Adrenal gland (tissue), 5 donors: ENCODE measurements around the gene BICD1.

ENCODE experiments used
- POLR2A ChIP-seq, 2 donors: fragments of 450-650 bp; IDR thresholded peaks; one replicate each; pipeline ENCODE4 v1.6.1; 2017; ENCODE audit warnings: antibody characterized with exemption in 2 of 2, mild to moderate bottlenecking in 2 of 2, moderate library complexity in 1 of 2
- TF ChIP-seq, protein P1 (sequence below), 6 experiments: fragments of 450-650 bp in 4 of 6; fragments of 200-600 bp in 2 of 6; sonication (generic) in 1 of 6; IDR thresholded peaks; 1 replicate in 5 of 6; 2 replicates in 1 of 6; pipeline versions ENCODE4 v1.5.1 to v1.8.0; 2016 to 2021; ENCODE audit warnings: antibody characterized with exemption in 6 of 6, mild to moderate bottlenecking in 2 of 6, moderate library complexity in 1 of 6
- donor health status: DM: no; HTN: no; CAD: no.

DNA sequence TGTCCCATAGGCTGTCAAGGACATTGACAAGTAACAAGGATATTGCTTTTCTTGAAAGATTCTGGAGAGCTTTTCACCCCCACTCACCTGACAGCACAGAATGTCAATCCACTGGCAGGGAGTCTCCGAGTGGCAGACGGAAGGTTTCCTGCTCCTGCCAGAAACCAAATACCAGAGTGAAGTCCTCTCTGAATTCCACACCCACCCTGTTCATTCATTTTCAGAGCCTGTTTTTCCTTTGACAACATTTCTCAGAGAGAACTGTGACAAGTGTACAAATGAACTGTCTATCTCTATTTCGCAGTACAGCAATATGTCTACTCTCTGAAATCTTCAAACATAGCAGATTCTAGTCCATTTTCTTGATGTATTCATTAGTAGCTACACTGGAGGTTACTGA is 26.2 kb upstream of the BICD1 start:
- TF ChIP-seq, protein P1, sequence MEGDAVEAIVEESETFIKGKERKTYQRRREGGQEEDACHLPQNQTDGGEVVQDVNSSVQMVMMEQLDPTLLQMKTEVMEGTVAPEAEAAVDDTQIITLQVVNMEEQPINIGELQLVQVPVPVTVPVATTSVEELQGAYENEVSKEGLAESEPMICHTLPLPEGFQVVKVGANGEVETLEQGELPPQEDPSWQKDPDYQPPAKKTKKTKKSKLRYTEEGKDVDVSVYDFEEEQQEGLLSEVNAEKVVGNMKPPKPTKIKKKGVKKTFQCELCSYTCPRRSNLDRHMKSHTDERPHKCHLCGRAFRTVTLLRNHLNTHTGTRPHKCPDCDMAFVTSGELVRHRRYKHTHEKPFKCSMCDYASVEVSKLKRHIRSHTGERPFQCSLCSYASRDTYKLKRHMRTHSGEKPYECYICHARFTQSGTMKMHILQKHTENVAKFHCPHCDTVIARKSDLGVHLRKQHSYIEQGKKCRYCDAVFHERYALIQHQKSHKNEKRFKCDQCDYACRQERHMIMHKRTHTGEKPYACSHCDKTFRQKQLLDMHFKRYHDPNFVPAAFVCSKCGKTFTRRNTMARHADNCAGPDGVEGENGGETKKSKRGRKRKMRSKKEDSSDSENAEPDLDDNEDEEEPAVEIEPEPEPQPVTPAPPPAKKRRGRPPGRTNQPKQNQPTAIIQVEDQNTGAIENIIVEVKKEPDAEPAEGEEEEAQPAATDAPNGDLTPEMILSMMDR (IDR thresholded peaks at IDR 0.05): no peak
- TF ChIP-seq POLR2A (IDR thresholded peaks at IDR 0.05): no peak
